K562 (cell line): ENCODE results near the gene BCKDHB. TPM values are rescaled to one million over a fixed set of nuclear protein-coding genes. Genes with fewer than 3 reads are reported as not detected.

Source experiments
- ELF1 ChIP-seq: fragments of 200-800 bp; sonication (Bioruptor generic); IDR thresholded peaks from 2 replicates; pipeline ENCODE4 v1.6.1; 2016; ENCODE audit warnings: missing genetic modification characterization, missing compliant biosample characterization
- FOXM1 ChIP-seq, 2 experiments: fragments of 450-650 bp in 1 of 2; sonication (generic) in 1 of 2; formaldehyde crosslinking in 1 of 2; IDR thresholded peaks; 2 replicates each; pipeline versions ENCODE4 v1.6.1 to v1.9.0; 2017 to 2022; ENCODE audit warnings: low read depth in 2 of 2, mild to moderate bottlenecking in 2 of 2, missing genetic modification reagents in 1 of 2, moderate library complexity in 1 of 2
- MYBL2 ChIP-seq, 2 experiments: fragments of 450-650 bp in 1 of 2; sonication (generic) in 1 of 2; formaldehyde crosslinking in 1 of 2; IDR thresholded peaks; 2 replicates each; pipeline versions ENCODE4 v1.6.1 to v1.8.1; 2017 to 2022; ENCODE audit warnings: borderline replicate concordance in 1 of 2, inconsistent platforms in 1 of 2, low read depth in 1 of 2, mild to moderate bottlenecking in 1 of 2, missing genetic modification reagents in 1 of 2, moderate library complexity in 1 of 2
- NFE2L1 ChIP-seq: fragments of 450-650 bp; IDR thresholded peaks from 2 replicates; pipeline ENCODE4 v1.6.1; 2016; ENCODE audit warnings: missing genetic modification characterization, low read depth, mild to moderate bottlenecking, missing compliant biosample characterization, moderate library complexity, borderline replicate concordance
- NUFIP1 ChIP-seq: fragments of 450-650 bp; IDR thresholded peaks from 2 replicates; pipeline ENCODE4 v1.6.1; 2018; ENCODE audit not compliant: partially characterized antibody
- RAD51 ChIP-seq: fragments of 450-650 bp; IDR thresholded peaks from 2 replicates; pipeline ENCODE4 v1.7.1; 2016; ENCODE audit warnings: low read depth, mild to moderate bottlenecking, borderline replicate concordance
- RNF2 ChIP-seq: sonication (generic); IDR thresholded peaks from 2 replicates; pipeline ENCODE4 v1.6.1; 2016
- SMAD4 ChIP-seq: fragments of 250-450 bp; sonication (Bioruptor Pico); conservative IDR thresholded peaks from 2 replicates; pipeline ENCODE4 v1.8.0; 2021; ENCODE audit warnings: inconsistent platforms, mild to moderate bottlenecking, moderate library complexity
- ZNF445 ChIP-seq: fragments of 250-450 bp; sonication (Bioruptor Pico); IDR thresholded peaks from 2 replicates; pipeline ENCODE4 v1.4.0; 2020; ENCODE audit warnings: low read depth, mild to moderate bottlenecking, moderate library complexity
- polyA plus RNA-seq, 8 experiments: library from polyadenylated mRNA; depleted of rRNA in 4 of 8; stranded (reverse) in 5 of 8; unstranded in 3 of 8; fragments of >200 nt; fragmentation: Nextera tagmentation in 2 of 8; fragmentation: Illumina TruSeq in 1 of 8; extraction: Ambion mirVana in 2 of 8; extraction: Trizol in 1 of 8; gene quantifications; 2 replicates each; pipeline versions ENCODE4 v1.2.1 to v1.2.3, GENCODE V29; 2011 to 2014; ENCODE audit warnings: inconsistent platforms in 1 of 8, missing spikeins in 1 of 8
- total RNA-seq, 7 experiments: library from RNA; depleted of rRNA in 6 of 7; stranded (reverse); fragments of >200 nt in 6 of 7; fragmentation: Illumina TruSeq in 2 of 7; extraction: Trizol in 2 of 7; gene quantifications; 2 replicates each; pipeline versions ENCODE4 v1.2.1 to v1.2.3, GENCODE V29; 2011 to 2021; ENCODE audit warnings: low replicate concordance in 1 of 7
- TF ChIP-seq, protein P1 (sequence below): fragments of 200-800 bp; sonication (Bioruptor generic); IDR thresholded peaks from 2 replicates; pipeline ENCODE4 v1.6.1; 2016; ENCODE audit warnings: missing genetic modification characterization, missing compliant biosample characterization
- TF ChIP-seq, protein P2 (sequence below): fragments of 200-800 bp; sonication (Bioruptor generic); IDR thresholded peaks from 2 replicates; pipeline ENCODE4 v1.6.1; 2017; ENCODE audit warnings: missing genetic modification characterization, missing compliant biosample characterization
- TF ChIP-seq, protein P3 (sequence below): IDR thresholded peaks from 2 replicates; pipeline ENCODE4 v1.6.1; 2012; ENCODE audit warnings: low read depth, low read length, improper control_type of control experiment, borderline replicate concordance
- TF ChIP-seq, protein P4 (sequence below): fragments of 450-650 bp; IDR thresholded peaks from 2 replicates; pipeline ENCODE4 v1.6.1; 2017; ENCODE audit warnings: antibody characterized with exemption, mild to moderate bottlenecking

Gene BCKDHB
- total and polyA plus RNA-seq, 9 of the 15 experiments (the other 6 are each of a cell fraction or from before 2014, with no cell fraction given): 4.1 to 23.7 (median 7.5) TPM

DNA sequence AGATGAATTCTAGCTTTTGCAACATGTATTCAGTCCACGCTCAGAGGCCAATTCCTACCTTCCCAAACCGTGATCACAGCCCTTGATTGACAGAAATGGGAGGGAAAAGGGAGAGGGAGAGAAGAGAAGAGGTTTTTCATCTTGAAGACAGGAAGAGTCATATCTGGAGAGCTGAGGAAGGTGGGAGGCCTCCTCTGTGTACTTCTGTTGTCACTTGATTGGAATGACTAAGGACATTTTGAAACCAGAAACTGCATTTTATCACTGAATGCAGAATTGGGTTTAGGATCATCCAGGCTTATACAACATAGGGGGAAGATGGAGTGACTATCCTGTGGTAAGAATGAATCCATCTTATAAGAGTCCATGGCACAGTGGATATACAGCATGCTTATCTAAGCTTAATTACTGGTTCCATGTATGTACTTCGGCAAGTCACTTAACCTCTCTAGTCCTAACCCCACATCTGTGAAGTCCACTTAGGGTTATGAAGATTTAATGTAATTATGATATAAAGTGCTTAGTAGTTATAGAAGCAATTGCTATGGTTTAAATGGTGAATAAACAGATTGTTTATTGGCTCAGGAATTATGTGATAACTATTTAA, 144.0 kb downstream of the BCKDHB start (continued):
- TF ChIP-seq, protein P1, sequence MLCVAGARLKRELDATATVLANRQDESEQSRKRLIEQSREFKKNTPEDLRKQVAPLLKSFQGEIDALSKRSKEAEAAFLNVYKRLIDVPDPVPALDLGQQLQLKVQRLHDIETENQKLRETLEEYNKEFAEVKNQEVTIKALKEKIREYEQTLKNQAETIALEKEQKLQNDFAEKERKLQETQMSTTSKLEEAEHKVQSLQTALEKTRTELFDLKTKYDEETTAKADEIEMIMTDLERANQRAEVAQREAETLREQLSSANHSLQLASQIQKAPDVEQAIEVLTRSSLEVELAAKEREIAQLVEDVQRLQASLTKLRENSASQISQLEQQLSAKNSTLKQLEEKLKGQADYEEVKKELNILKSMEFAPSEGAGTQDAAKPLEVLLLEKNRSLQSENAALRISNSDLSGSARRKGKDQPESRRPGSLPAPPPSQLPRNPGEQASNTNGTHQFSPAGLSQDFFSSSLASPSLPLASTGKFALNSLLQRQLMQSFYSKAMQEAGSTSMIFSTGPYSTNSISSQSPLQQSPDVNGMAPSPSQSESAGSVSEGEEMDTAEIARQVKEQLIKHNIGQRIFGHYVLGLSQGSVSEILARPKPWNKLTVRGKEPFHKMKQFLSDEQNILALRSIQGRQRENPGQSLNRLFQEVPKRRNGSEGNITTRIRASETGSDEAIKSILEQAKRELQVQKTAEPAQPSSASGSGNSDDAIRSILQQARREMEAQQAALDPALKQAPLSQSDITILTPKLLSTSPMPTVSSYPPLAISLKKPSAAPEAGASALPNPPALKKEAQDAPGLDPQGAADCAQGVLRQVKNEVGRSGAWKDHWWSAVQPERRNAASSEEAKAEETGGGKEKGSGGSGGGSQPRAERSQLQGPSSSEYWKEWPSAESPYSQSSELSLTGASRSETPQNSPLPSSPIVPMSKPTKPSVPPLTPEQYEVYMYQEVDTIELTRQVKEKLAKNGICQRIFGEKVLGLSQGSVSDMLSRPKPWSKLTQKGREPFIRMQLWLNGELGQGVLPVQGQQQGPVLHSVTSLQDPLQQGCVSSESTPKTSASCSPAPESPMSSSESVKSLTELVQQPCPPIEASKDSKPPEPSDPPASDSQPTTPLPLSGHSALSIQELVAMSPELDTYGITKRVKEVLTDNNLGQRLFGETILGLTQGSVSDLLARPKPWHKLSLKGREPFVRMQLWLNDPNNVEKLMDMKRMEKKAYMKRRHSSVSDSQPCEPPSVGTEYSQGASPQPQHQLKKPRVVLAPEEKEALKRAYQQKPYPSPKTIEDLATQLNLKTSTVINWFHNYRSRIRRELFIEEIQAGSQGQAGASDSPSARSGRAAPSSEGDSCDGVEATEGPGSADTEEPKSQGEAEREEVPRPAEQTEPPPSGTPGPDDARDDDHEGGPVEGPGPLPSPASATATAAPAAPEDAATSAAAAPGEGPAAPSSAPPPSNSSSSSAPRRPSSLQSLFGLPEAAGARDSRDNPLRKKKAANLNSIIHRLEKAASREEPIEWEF (CRISPR knock-in tag): no peak
- TF ChIP-seq SMAD4: peak; percentile 54
- peak; percentile 36; the same call in 1 of the 2 replicates for TF ChIP-seq RNF2
- no peak for TF ChIP-seq RAD51
- peak; percentile 62; the same call in 1 of the 2 replicates for TF ChIP-seq ZNF445 (CRISPR knock-in tag)
- TF ChIP-seq, protein P2, sequence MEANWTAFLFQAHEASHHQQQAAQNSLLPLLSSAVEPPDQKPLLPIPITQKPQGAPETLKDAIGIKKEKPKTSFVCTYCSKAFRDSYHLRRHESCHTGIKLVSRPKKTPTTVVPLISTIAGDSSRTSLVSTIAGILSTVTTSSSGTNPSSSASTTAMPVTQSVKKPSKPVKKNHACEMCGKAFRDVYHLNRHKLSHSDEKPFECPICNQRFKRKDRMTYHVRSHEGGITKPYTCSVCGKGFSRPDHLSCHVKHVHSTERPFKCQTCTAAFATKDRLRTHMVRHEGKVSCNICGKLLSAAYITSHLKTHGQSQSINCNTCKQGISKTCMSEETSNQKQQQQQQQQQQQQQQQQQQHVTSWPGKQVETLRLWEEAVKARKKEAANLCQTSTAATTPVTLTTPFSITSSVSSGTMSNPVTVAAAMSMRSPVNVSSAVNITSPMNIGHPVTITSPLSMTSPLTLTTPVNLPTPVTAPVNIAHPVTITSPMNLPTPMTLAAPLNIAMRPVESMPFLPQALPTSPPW (CRISPR knock-in tag): peak; percentile 39; the same call in 1 of the 2 replicates
- TF ChIP-seq, protein P3, sequence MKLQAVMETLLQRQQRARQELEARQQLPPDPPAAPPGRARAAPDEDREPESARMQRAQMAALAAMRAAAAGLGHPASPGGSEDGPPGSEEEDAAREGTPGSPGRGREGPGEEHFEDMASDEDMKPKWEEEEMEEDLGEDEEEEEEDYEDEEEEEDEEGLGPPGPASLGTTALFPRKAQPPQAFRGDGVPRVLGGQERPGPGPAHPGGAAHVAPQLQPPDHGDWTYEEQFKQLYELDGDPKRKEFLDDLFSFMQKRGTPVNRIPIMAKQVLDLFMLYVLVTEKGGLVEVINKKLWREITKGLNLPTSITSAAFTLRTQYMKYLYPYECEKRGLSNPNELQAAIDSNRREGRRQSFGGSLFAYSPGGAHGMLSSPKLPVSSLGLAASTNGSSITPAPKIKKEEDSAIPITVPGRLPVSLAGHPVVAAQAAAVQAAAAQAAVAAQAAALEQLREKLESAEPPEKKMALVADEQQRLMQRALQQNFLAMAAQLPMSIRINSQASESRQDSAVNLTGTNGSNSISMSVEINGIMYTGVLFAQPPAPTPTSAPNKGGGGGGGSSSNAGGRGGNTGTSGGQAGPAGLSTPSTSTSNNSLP: peak; percentile 92; the same call in 1 of the 2 replicates
- peak; percentile 47 for TF ChIP-seq NUFIP1
- TF ChIP-seq, protein P4, sequence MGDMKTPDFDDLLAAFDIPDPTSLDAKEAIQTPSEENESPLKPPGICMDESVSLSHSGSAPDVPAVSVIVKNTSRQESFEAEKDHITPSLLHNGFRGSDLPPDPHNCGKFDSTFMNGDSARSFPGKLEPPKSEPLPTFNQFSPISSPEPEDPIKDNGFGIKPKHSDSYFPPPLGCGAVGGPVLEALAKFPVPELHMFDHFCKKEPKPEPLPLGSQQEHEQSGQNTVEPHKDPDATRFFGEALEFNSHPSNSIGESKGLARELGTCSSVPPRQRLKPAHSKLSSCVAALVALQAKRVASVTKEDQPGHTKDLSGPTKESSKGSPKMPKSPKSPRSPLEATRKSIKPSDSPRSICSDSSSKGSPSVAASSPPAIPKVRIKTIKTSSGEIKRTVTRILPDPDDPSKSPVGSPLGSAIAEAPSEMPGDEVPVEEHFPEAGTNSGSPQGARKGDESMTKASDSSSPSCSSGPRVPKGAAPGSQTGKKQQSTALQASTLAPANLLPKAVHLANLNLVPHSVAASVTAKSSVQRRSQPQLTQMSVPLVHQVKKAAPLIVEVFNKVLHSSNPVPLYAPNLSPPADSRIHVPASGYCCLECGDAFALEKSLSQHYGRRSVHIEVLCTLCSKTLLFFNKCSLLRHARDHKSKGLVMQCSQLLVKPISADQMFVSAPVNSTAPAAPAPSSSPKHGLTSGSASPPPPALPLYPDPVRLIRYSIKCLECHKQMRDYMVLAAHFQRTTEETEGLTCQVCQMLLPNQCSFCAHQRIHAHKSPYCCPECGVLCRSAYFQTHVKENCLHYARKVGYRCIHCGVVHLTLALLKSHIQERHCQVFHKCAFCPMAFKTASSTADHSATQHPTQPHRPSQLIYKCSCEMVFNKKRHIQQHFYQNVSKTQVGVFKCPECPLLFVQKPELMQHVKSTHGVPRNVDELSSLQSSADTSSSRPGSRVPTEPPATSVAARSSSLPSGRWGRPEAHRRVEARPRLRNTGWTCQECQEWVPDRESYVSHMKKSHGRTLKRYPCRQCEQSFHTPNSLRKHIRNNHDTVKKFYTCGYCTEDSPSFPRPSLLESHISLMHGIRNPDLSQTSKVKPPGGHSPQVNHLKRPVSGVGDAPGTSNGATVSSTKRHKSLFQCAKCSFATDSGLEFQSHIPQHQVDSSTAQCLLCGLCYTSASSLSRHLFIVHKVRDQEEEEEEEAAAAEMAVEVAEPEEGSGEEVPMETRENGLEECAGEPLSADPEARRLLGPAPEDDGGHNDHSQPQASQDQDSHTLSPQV: 0 out of 2 replicates have a peak, but pooled peaks have one; percentile 37
- no peak for TF ChIP-seq ELF1
- TF ChIP-seq NFE2L1 (tag): peak; percentile 55
- peak; percentile 69 for TF ChIP-seq FOXM1 (IDR thresholded peaks at IDR 0.05; ENCODE audit: low read depth)
- TF ChIP-seq FOXM1 (CRISPR knock-in tag; IDR thresholded peaks at IDR 0.05; ENCODE audit: low read depth): no peak
- TF ChIP-seq MYBL2 (IDR thresholded peaks at IDR 0.05; ENCODE audit: low read depth): 0 out of 2 replicates have a peak, but pooled peaks have one; percentile 50
- no peak for TF ChIP-seq MYBL2 (CRISPR knock-in tag; IDR thresholded peaks at IDR 0.05; ENCODE audit: borderline replicate concordance)
